Measurements from ENCODE around the gene RBM5. TPM values are rescaled to one million over a fixed set of nuclear protein-coding genes. Genes with fewer than 3 reads are reported as not detected.
A peak's percentile ranks its signal among the peaks of the same experiment; 100 is the strongest.

Gene RBM5
- total RNA-seq, 2 experiments from 2014 or later, result 124 to 129 TPM

GRCh38 chr3:50134367-50134766 is 45.6 kb downstream of the RBM5 start:
- DNase-seq, result no peak
- H3K4me1 Mint-ChIP-seq (ENCODE audit: low read depth), result peaks cover 10% of the 10 kb centered on the region
- no peak overlapping the region for H3K4me3 Mint-ChIP-seq
- no peaks in the 10 kb centered on the region for H3K9me3 Mint-ChIP-seq
- intact Hi-C loops (cut with micrococcal nuclease), result no loop called here
- no peaks in the 10 kb centered on the region for H3K36me3 Mint-ChIP-seq (ENCODE audit: low read depth)
- no peak overlapping the region for H3K27ac Mint-ChIP-seq
- H3K27me3 Mint-ChIP-seq (ENCODE audit: low read depth), result no peaks in the 10 kb centered on the region
- CTCF ChIA-PET, result interaction anchor here (1.8 kb wide), 1 partner anchor 13 kb away, joined by 10 read pairs; no protein-coding TSS in a partner anchor

- Mint-ChIP-seq H3K27ac (no peak overlapping the region), H3K27me3 (ENCODE audit: low read depth) (peaks cover 2% of the 10 kb centered on the region), H3K36me3 (ENCODE audit: low read depth) (no peaks in the 10 kb centered on the region), H3K9me3 (no peaks in the 10 kb centered on the region), H3K4me1 (ENCODE audit: low read depth) (peaks cover 10% of the 10 kb centered on the region), H3K4me3 (no peak overlapping the region)
- intact Hi-C loops (cut with micrococcal nuclease), result no loop called here
- DNase-seq, result no peak
- CTCF ChIA-PET, result interaction anchor here (0.6 to 1.6 kb wide), 3 partner anchors 9 to 513 kb away, joined by 3 to 4 read pairs (median 3); no protein-coding TSS in a partner anchor
These were observed 47.2 kb downstream of the RBM5 start for GRCh38 chr3:50135964-50136363.

- Mint-ChIP-seq H3K36me3 (ENCODE audit: low read depth) (no peaks in the 10 kb centered on the region), H3K9me3 (no peaks in the 10 kb centered on the region), H3K27ac (no peak overlapping the region), H3K27me3 (ENCODE audit: low read depth) (peaks cover 2% of the 10 kb centered on the region), H3K4me1 (ENCODE audit: low read depth) (peaks cover 10% of the 10 kb centered on the region), H3K4me3 (no peak overlapping the region)
- DNase-seq, result no peak
- intact Hi-C loops (cut with micrococcal nuclease), result no loop called here
- CTCF ChIA-PET, result interaction anchor here (1.1 to 2.1 kb wide), 3 partner anchors 8 to 58 kb away, joined by 3 to 10 read pairs (median 4); no protein-coding TSS in a partner anchor
These were observed 48.1 kb downstream of the RBM5 start for GRCh38 chr3:50136714-50137405.

DNA sequence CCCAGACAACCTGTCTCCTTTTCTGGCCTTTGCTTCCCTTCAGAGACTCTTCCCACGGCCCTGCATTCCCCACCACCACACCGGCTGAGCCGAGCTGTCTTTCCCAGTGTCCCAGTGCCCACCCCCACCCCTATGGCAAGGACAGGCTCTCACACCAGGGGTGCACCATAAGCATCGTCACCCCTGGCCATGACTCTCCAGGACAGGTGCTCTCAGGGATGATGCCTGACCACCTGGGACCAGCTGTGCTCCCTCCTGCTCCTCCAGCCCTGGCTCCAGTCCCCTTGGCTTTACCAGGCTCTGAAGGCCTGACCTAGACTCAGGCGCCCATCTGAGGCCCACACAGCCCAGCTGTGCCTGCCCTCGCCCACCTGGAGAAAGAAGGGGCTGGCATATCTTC is 48.8 kb downstream of the RBM5 start:
- peaks cover 10% of the 10 kb centered on the region for H3K4me1 Mint-ChIP-seq (ENCODE audit: low read depth)
- no peak overlapping the region for H3K27ac Mint-ChIP-seq
- intact Hi-C loops (cut with micrococcal nuclease), result no loop called here
- H3K27me3 Mint-ChIP-seq (ENCODE audit: low read depth), result peaks cover 2% of the 10 kb centered on the region
- no peaks in the 10 kb centered on the region for H3K9me3 Mint-ChIP-seq
- H3K36me3 Mint-ChIP-seq (ENCODE audit: low read depth), result no peaks in the 10 kb centered on the region
- no peak for DNase-seq
- H3K4me3 Mint-ChIP-seq, result no peak overlapping the region
- CTCF ChIA-PET, result interaction anchor here (1.6 to 2.1 kb wide), 2 partner anchors 8 to 15 kb away, joined by 3 to 10 read pairs; no protein-coding TSS in a partner anchor

DNA sequence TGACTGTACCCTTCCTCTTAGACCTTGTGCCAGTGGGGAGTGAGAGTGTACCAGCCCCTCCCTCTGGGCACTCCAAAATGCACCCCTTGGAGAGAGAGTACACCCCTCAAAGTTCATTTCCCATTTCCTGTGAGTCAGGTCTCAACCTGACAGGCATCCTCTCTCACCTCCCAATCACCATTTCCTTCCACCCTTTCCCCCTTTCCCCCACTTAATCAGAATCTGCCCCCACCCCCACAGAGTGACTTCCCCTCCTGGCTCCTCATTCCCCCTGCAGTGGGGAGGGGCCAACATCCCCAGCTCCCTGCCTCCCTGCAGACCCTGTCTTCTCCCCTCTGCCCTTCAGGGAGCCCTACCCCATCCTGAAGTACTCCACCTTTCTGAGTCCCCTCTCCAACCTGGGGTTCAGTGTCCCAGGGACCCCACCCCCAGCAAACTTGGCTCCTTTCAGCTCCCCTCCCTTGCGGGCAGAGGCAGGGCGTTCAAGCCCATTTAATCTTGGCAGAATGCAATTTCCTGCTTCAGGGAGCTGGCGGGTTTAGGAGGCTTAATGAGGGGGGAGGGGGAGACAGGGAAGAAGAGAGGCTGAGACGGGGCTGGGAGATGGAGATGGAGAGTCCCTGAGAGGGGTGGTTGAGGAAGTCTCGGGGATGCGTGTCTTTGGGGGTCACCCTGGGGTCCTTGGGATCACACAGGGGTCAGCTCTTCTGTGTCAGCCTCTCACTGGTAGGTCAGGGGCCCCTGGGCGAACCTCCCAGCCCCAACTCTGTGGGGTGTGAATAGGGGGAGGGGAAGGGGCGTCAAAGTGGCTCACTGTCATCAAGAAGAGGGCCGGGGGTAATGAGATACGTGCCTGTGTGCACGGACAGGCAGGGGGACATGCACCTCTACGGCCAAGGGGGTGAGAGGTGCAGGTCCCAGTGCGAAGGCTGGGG is 49.8 kb downstream of the RBM5 start:
- CTCF ChIA-PET, result interaction anchor here (0.8 to 2.1 kb wide), 2 partner anchors 16 to 18 kb away, joined by 3 to 10 read pairs; no protein-coding TSS in a partner anchor

GRCh38 chr3:50139308-50139707 is 50.6 kb downstream of the RBM5 start:
- CTCF ChIA-PET, result no interaction called here
- intact Hi-C loops (cut with micrococcal nuclease), result no loop called here
- DNase-seq, result no peak
- Mint-ChIP-seq H3K4me1 (ENCODE audit: low read depth) (peaks cover 10% of the 10 kb centered on the region), H3K9me3 (no peaks in the 10 kb centered on the region), H3K27ac (no peak overlapping the region), H3K4me3 (no peak overlapping the region), H3K27me3 (ENCODE audit: low read depth) (peaks cover 2% of the 10 kb centered on the region), H3K36me3 (ENCODE audit: low read depth) (no peaks in the 10 kb centered on the region)

More for the DNA sequence above, 49.8 kb downstream of the RBM5 start:
- H3K36me3 Mint-ChIP-seq (ENCODE audit: low read depth), result no peaks in the 10 kb centered on the region
- peak; percentile 16 for DNase-seq
- H3K9me3 Mint-ChIP-seq, result no peaks in the 10 kb centered on the region
- H3K27me3 Mint-ChIP-seq (ENCODE audit: low read depth), result peaks cover 2% of the 10 kb centered on the region
- peaks cover 10% of the 10 kb centered on the region for H3K4me1 Mint-ChIP-seq (ENCODE audit: low read depth)
- intact Hi-C loops (cut with micrococcal nuclease), result no loop called here
- H3K27ac Mint-ChIP-seq, result no peak overlapping the region
- no peak overlapping the region for H3K4me3 Mint-ChIP-seq

DNA sequence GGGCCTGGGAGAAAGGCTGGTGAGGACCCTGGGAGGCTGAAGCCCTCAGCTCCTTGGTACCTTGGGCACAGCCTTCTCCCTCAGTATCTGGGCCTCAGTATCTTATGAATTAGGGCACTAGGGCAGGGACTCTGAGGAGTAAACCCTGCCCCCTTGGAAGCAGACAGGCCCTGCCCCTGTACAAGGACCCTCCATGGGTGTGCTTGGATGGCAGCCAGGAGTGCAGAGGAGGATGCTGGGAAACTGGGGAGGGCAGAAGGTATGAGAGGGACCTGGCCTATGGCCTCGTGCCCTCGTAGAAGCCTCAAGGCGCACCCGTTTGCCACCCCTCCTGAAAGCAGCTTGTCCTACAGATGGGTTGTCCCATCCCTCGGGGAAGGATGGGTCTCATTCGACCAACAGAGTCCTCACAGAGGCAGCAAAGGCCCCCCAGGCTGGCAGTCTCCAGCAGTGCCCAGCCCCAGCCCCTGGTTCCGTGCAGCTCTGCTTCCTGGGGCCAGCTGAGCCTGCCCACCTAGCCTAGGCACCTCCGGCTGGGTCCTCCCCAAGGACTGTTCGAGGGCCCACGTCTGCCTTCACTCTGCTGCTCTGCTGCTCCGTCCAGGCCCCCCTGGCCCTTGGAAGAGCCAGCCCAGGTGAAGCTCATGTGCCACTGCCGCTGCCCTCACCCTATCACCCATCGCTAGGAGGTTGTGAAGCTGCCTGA is 51.2 kb downstream of the RBM5 start:
- intact Hi-C loops (cut with micrococcal nuclease), result no loop called here
- H3K4me3 Mint-ChIP-seq, result no peak overlapping the region

GRCh38 chr3:50140990-50141389 is 52.3 kb downstream of the RBM5 start:
- intact Hi-C loops (cut with micrococcal nuclease), result no loop called here
- Mint-ChIP-seq H3K27me3 (ENCODE audit: low read depth) (peaks cover 2% of the 10 kb centered on the region), H3K4me1 (ENCODE audit: low read depth) (peaks cover 10% of the 10 kb centered on the region), H3K36me3 (ENCODE audit: low read depth) (no peaks in the 10 kb centered on the region), H3K9me3 (no peaks in the 10 kb centered on the region), H3K4me3 (no peak overlapping the region), H3K27ac (no peak overlapping the region)
- DNase-seq, result no peak
- CTCF ChIA-PET, result no interaction called here

More for the DNA sequence above, 51.2 kb downstream of the RBM5 start:
- no peaks in the 10 kb centered on the region for H3K9me3 Mint-ChIP-seq
- H3K36me3 Mint-ChIP-seq (ENCODE audit: low read depth), result no peaks in the 10 kb centered on the region
- peaks cover 2% of the 10 kb centered on the region for H3K27me3 Mint-ChIP-seq (ENCODE audit: low read depth)
- no peak for DNase-seq
- H3K4me1 Mint-ChIP-seq (ENCODE audit: low read depth), result peaks cover 10% of the 10 kb centered on the region
- H3K27ac Mint-ChIP-seq, result no peak overlapping the region
- CTCF ChIA-PET, result no interaction called here

- intact Hi-C loops (cut with micrococcal nuclease), result no loop called here
- CTCF ChIA-PET, result no interaction called here
- DNase-seq, result no peak
- no peaks in the 10 kb centered on the region for H3K4me1 Mint-ChIP-seq (ENCODE audit: low read depth)
- H3K9me3 Mint-ChIP-seq, result no peaks in the 10 kb centered on the region
- H3K36me3 Mint-ChIP-seq (ENCODE audit: low read depth), result no peaks in the 10 kb centered on the region
- H3K4me3 Mint-ChIP-seq, result no peak overlapping the region
- H3K27ac Mint-ChIP-seq, result no peak overlapping the region
- no peaks in the 10 kb centered on the region for H3K27me3 Mint-ChIP-seq (ENCODE audit: low read depth)
These were observed 57.7 kb downstream of the RBM5 start for GRCh38 chr3:50146316-50146901.

GRCh38 chr3:50147016-50147415 is 58.3 kb downstream of the RBM5 start:
- H3K4me1 Mint-ChIP-seq (ENCODE audit: low read depth), result no peaks in the 10 kb centered on the region
- H3K4me3 Mint-ChIP-seq, result no peak overlapping the region
- intact Hi-C loops (cut with micrococcal nuclease), result no loop called here
- H3K9me3 Mint-ChIP-seq, result no peaks in the 10 kb centered on the region
- H3K27ac Mint-ChIP-seq, result no peak overlapping the region
- H3K27me3 Mint-ChIP-seq (ENCODE audit: low read depth), result no peaks in the 10 kb centered on the region
- H3K36me3 Mint-ChIP-seq (ENCODE audit: low read depth), result no peaks in the 10 kb centered on the region
- DNase-seq, result no peak
- CTCF ChIA-PET, result interaction anchor here (1.7 kb wide), 1 partner anchor 25 kb away, joined by 3 read pairs; no protein-coding TSS in a partner anchor

- CTCF ChIA-PET, result interaction anchor here (1.7 kb wide), 1 partner anchor 25 kb away, joined by 3 read pairs; no protein-coding TSS in a partner anchor
These were observed 58.7 kb downstream of the RBM5 start for GRCh38 chr3:50147447-50147846.

More at GRCh38 chr3:50147447-50147846, 58.7 kb downstream of the RBM5 start:
- Mint-ChIP-seq H3K4me3 (no peak overlapping the region), H3K27me3 (ENCODE audit: low read depth) (no peaks in the 10 kb centered on the region), H3K27ac (no peak overlapping the region), H3K9me3 (no peaks in the 10 kb centered on the region), H3K36me3 (ENCODE audit: low read depth) (no peaks in the 10 kb centered on the region), H3K4me1 (ENCODE audit: low read depth) (no peaks in the 10 kb centered on the region)
- intact Hi-C loops (cut with micrococcal nuclease), result no loop called here
- no peak for DNase-seq
